Panc1 (cell line): ENCODE data around the gene EGFR. TPM values are rescaled to one million over a fixed set of nuclear protein-coding genes. Genes with fewer than 3 reads are reported as not detected.

ENCODE experiments used
- ATAC-seq: fragments of 200-7000 bp; cut with Tn5 transposase; 2 replicates; pipeline ENCODE4 v1.9.1; 2020; ENCODE audit warnings: mild to moderate bottlenecking, moderate library complexity
- BruUV-seq: library from RNA; stranded (reverse); fragments of 400-500 nt; replicated peaks from 2 replicates; lab custom pipeline; 2021; lab: Mats Ljungman, UMichigan
- CTCF ChIA-PET: fragments of 300-600 bp; sonication (Branson Sonifier 250); formaldehyde crosslinking; loops from one replicate; lab custom pipeline; 2022; ENCODE audit warnings: antibody characterized with exemption; lab: Charles Lee
- POLR2A ChIA-PET: fragments of 300-600 bp; sonication (Branson Sonifier 250); formaldehyde crosslinking; loops from one replicate; lab custom pipeline; 2022; ENCODE audit warnings: antibody characterized with exemption; lab: Charles Lee
- DNase-seq: peaks from one replicate; pipeline ENCODE4 v3.0.0-alpha.2; 2010; ENCODE audit warnings: low read depth, low spot score
- H3K27ac ChIP-seq: 2 replicates; pipeline ENCODE4 v1.5.1; 2011; ENCODE audit warnings: mild to moderate bottlenecking, low read length, inconsistent platforms
- H3K27me3 ChIP-seq: fragments of 200-500 bp; sonication (Bioruptor generic); 2 replicates; pipeline ENCODE4 v1.6.0; 2014; ENCODE audit warnings: low read length, inconsistent platforms; ENCODE audit not compliant: control insufficient read depth, insufficient read depth
- H3K36me3 ChIP-seq: fragments of 200-500 bp; sonication (Bioruptor generic); 2 replicates; pipeline ENCODE4 v1.5.1; 2014; ENCODE audit warnings: inconsistent platforms, mild to moderate bottlenecking, low read length, moderate library complexity; ENCODE audit not compliant: control insufficient read depth, insufficient read depth
- H3K4me1 ChIP-seq: 2 replicates; pipeline ENCODE4 v1.5.1; 2011; ENCODE audit warnings: inconsistent platforms, mild to moderate bottlenecking, low read length, moderate library complexity; ENCODE audit not compliant: control insufficient read depth, insufficient read depth
- H3K4me3 ChIP-seq, 2 experiments: 2 replicates each; pipeline ENCODE4 v1.5.1; 2011 to 2012; ENCODE audit warnings: low read depth in 2 of 2, low read length in 2 of 2, mild to moderate bottlenecking in 2 of 2, inconsistent platforms in 1 of 2, moderate library complexity in 1 of 2
- H3K9me3 ChIP-seq: fragments of 200-500 bp; sonication (Bioruptor generic); 2 replicates; pipeline ENCODE4 v1.5.1; 2014; ENCODE audit warnings: low read depth, mild to moderate bottlenecking, inconsistent platforms, low read length, moderate library complexity; ENCODE audit not compliant: control insufficient read depth, insufficient read depth
- POLR2AphosphoS5 ChIP-seq: IDR thresholded peaks from 2 replicates; pipeline ENCODE4 v1.6.1; 2012; ENCODE audit warnings: mild to moderate bottlenecking, low read depth, low read length, moderate library complexity
- SIN3A ChIP-seq: IDR thresholded peaks from 2 replicates; pipeline ENCODE4 v1.6.1; 2012; ENCODE audit warnings: low read depth, mild to moderate bottlenecking, low read length, moderate library complexity, borderline replicate concordance; ENCODE audit not compliant: insufficient read depth
- TCF7L2 ChIP-seq: IDR thresholded peaks from 2 replicates; pipeline ENCODE4 v1.6.1; 2011; ENCODE audit warnings: mild to moderate bottlenecking, low read depth, low read length, inconsistent platforms
- in situ Hi-C: cut with HindIII; loops from 2 replicates; pipeline ENCODE4 v1.10.0; 2016; ENCODE audit warnings: low sequenced_read_pairs, low pct_unique_long_range_greater_than_20kb
- intact Hi-C: fragments of 100-400 bp; cut with micrococcal nuclease; formaldehyde crosslinking; loops from one replicate; pipeline ENCODE4 v1.10.0; 2022; ENCODE audit not compliant: unreplicated experiment
- total RNA-seq: library from RNA; stranded (reverse); gene quantifications from one replicate; pipeline ENCODE4 v1.2.1, GENCODE V29; 2021; ENCODE audit not compliant: unreplicated experiment
- TF ChIP-seq, protein P1 (sequence below): fragments of 450-650 bp; IDR thresholded peaks from 2 replicates; pipeline ENCODE4 v1.5.1; 2017; ENCODE audit warnings: mild to moderate bottlenecking
- TF ChIP-seq, protein P2 (sequence below), 2 experiments: IDR thresholded peaks; 2 replicates each; pipeline ENCODE4 v1.6.1; 2011 to 2012; ENCODE audit warnings: low read depth in 2 of 2, control low read depth in 1 of 2, low read length in 1 of 2, mild to moderate bottlenecking in 1 of 2, moderate library complexity in 1 of 2; ENCODE audit not compliant: insufficient read depth in 1 of 2

EGFR gene
- total RNA-seq, 1 experiment from 2014 or later, result 156 TPM

DNA sequence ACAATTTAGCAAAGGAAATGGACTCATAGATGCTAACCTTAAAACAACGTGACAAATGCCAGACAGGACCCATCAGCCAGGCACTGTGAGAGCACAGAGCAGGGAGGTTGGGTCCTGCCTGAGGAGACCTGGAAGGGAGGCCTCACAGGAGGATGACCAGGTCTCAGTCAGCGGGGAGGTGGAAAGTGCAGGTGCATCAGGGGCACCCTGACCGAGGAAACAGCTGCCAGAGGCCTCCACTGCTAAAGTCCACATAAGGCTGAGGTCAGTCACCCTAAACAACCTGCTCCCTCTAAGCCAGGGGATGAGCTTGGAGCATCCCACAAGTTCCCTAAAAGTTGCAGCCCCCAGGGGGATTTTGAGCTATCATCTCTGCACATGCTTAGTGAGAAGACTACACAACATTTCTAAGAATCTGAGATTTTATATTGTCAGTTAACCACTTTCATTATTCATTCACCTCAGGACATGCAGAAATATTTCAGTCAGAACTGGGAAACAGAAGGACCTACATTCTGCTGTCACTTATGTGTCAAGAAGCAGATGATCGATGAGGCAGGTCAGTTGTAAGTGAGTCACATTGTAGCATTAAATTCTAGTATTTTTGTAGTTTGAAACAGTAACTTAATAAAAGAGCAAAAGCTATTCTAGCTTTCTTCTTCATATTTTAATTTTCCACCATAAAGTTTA, 188.8 kb downstream of the EGFR start:
- H3K9me3 ChIP-seq, result no peaks in the 10 kb centered on the region
- peaks cover 3% of the 10 kb centered on the region for H3K4me1 ChIP-seq
- H3K4me3 ChIP-seq, result no peak overlapping the region
- no peak for DNase-seq
- no peak for TF ChIP-seq TCF7L2
- TF ChIP-seq, protein P1, sequence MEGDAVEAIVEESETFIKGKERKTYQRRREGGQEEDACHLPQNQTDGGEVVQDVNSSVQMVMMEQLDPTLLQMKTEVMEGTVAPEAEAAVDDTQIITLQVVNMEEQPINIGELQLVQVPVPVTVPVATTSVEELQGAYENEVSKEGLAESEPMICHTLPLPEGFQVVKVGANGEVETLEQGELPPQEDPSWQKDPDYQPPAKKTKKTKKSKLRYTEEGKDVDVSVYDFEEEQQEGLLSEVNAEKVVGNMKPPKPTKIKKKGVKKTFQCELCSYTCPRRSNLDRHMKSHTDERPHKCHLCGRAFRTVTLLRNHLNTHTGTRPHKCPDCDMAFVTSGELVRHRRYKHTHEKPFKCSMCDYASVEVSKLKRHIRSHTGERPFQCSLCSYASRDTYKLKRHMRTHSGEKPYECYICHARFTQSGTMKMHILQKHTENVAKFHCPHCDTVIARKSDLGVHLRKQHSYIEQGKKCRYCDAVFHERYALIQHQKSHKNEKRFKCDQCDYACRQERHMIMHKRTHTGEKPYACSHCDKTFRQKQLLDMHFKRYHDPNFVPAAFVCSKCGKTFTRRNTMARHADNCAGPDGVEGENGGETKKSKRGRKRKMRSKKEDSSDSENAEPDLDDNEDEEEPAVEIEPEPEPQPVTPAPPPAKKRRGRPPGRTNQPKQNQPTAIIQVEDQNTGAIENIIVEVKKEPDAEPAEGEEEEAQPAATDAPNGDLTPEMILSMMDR, result no peak
- TF ChIP-seq, protein P2, sequence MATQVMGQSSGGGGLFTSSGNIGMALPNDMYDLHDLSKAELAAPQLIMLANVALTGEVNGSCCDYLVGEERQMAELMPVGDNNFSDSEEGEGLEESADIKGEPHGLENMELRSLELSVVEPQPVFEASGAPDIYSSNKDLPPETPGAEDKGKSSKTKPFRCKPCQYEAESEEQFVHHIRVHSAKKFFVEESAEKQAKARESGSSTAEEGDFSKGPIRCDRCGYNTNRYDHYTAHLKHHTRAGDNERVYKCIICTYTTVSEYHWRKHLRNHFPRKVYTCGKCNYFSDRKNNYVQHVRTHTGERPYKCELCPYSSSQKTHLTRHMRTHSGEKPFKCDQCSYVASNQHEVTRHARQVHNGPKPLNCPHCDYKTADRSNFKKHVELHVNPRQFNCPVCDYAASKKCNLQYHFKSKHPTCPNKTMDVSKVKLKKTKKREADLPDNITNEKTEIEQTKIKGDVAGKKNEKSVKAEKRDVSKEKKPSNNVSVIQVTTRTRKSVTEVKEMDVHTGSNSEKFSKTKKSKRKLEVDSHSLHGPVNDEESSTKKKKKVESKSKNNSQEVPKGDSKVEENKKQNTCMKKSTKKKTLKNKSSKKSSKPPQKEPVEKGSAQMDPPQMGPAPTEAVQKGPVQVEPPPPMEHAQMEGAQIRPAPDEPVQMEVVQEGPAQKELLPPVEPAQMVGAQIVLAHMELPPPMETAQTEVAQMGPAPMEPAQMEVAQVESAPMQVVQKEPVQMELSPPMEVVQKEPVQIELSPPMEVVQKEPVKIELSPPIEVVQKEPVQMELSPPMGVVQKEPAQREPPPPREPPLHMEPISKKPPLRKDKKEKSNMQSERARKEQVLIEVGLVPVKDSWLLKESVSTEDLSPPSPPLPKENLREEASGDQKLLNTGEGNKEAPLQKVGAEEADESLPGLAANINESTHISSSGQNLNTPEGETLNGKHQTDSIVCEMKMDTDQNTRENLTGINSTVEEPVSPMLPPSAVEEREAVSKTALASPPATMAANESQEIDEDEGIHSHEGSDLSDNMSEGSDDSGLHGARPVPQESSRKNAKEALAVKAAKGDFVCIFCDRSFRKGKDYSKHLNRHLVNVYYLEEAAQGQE (IDR thresholded peaks at IDR 0.05; ENCODE audit: insufficient read depth in 1 of 2, low read depth in 2 of 2, low read length in 1 of 2), result no peak
- no peak for TF ChIP-seq SIN3A
- no peak for TF ChIP-seq POLR2AphosphoS5
- BruUV-seq, result no TSS peak
- no peak overlapping the region for H3K27ac ChIP-seq
- ChIA-PET POLR2A (no interaction called here), CTCF (no interaction called here)
- intact Hi-C loops, result no loop called here
- H3K36me3 ChIP-seq, result peaks cover 27% of the 10 kb centered on the region
- no peaks in the 10 kb centered on the region for H3K27me3 ChIP-seq
- ATAC-seq, result no peak
- in situ Hi-C loops, result no loop called here

DNA sequence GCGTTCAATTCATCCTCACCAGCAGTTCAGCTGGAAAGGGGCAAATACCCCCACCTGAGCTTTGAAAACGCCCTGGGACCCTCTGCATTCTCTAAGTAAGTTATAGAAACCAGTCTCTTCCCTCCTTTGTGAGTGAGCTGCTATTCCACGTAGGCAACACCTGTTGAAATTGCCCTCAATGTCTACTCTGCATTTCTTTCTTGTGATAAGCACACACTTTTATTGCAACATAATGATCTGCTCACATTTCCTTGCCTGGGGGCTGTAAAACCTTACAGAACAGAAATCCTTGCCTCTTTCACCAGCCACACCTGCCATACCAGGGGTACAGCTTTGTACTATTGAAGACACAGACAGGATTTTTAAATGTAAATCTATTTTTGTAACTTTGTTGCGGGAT, 190.5 kb downstream of the EGFR start:
- CTCF ChIA-PET, result interaction anchor here (1.0 kb wide), 1 partner anchor 46 kb away, joined by 3 read pairs; no protein-coding TSS in a partner anchor
- Histone ChIP-seq H3K4me3 (no peak overlapping the region), H3K27ac (no peak overlapping the region), H3K36me3 (peaks cover 27% of the 10 kb centered on the region), H3K9me3 (no peaks in the 10 kb centered on the region), H3K4me1 (peaks cover 8% of the 10 kb centered on the region), H3K27me3 (no peaks in the 10 kb centered on the region)
- intact Hi-C loops, result no loop called here
- ATAC-seq (no peak), DNase-seq (no peak)
- no TSS peak for BruUV-seq
- in situ Hi-C loops, result no loop called here
- TF ChIP-seq POLR2AphosphoS5, result no peak
- TF ChIP-seq, protein P2 (IDR thresholded peaks at IDR 0.05; ENCODE audit: insufficient read depth in 1 of 2, low read depth in 2 of 2, low read length in 1 of 2), result no peak
- no peak for TF ChIP-seq SIN3A
- TF ChIP-seq, protein P1, result no peak
- no peak for TF ChIP-seq TCF7L2
- POLR2A ChIA-PET, result no interaction called here
